Epithelial cell of prostate (primary cell): ENCODE results near the gene NUBPL.

Experiments used
- DNase-seq: peaks from one replicate; pipeline ENCODE4 v3.0.0-alpha.2; 2011; ENCODE audit warnings: low read depth, low spot score
- H3K27ac ChIP-seq: fragments of 450-650 bp; 2 replicates; pipeline ENCODE4 v1.5.1; 2017; ENCODE audit warnings: mild to moderate bottlenecking

NUBPL gene, protein sequence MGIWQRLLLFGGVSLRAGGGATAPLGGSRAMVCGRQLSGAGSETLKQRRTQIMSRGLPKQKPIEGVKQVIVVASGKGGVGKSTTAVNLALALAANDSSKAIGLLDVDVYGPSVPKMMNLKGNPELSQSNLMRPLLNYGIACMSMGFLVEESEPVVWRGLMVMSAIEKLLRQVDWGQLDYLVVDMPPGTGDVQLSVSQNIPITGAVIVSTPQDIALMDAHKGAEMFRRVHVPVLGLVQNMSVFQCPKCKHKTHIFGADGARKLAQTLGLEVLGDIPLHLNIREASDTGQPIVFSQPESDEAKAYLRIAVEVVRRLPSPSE

DNA sequence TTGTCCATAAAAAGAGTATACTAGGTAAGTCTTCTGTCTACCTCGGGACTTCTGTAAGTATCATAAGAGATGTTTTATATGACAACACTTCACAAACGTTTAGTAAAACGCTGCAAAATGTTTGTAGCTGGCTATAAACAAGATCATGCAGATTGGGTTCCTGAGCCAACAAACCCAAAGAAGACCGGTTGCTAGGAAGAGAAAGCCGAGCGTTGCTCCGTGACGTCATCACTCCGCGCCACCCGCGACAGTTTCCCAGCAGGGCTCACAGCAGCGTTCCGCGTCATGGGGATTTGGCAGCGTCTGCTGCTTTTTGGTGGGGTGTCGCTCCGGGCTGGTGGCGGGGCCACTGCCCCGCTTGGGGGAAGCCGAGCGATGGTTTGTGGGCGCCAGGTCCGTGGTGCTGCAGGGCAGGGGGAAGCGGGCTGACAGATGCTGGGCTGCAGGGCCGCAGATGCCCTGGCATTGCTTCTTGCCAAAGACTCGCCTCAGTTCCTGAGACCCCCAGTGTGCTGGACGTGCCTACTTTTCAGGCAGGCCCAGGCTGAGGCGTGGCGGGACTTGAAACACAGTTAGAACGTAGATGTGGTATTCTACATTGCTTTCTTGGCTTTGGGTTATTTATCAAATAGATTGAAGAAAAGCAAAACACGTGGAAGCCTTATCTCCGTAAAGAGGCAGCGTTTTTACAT lies at the start of gene NUBPL:
Gene NUBPL, plus strand, starts transcription at position 250 of the 692 bp plus-strand sequence. Its CDS starts 36 bp downstream, at position 286.
- DNase-seq = peak; percentile 78

DNA sequence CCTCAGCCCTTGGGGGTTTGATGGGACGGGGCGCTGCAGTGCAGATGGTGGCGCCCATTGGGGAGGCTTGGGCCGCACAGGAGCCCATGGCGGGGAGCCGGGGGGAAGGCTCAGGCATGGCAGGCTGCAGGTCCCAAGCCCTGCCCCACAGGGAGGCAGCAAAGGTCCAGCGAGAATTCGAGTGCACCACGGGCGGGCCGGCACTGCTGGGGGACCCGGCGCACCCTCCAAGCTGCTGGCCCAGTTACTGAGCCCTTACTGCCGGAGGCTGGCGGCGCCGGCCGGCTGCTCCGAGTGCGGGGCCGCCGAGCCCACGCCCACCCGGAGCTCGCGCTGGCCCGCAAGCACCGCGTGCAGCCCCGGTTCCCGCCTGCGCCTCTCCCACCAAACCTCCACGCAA lies 34.1 kb upstream of the NUBPL start:
- no peak for DNase-seq
- H3K27ac ChIP-seq = no peak overlapping the region

More for the DNA sequence above, at the start of gene NUBPL:
- peak within 1 kb of the TSS; percentile 4 for H3K27ac ChIP-seq

DNA sequence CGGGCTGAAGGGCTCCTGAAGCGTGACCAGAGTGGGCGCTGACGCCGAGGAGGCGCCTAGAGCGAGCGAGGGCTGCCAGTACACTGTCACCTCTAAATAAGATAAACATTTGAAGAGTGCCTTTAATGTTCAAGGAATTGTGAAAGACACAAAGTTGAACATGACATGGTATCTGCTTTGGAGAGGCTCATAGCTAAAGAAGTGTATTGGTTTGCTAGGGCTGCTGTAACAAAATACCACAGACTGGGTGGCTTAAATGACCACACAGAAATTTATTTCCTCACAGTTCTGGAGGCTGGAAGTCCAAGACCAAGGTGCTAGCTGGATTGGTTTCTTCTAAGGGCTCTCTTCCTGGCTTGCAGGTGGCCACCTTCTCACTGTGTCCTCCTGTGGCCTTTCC lies 33.7 kb upstream of the NUBPL start:
- DNase-seq = no peak
- H3K27ac ChIP-seq = no peak overlapping the region

DNA sequence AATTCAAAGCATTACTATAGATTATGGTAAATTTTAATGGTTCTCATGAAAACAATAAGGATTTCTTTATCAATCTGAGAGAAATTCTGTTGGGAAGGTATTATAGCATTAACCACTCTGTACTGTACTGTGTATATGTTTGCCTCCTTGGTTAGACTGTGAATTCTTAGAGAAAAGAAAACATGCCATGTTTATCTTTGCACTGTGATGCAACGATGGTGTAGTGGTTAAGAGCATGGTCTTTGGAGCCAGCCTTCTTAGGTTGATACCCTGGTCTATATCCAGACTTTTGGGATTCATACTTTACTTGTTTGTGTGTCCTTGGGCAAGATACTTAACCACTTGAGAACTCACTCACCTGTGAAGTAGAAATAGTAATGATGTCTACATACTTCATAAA lies 32.2 kb upstream of the NUBPL start:
- no peak for DNase-seq
- H3K27ac ChIP-seq = no peak overlapping the region

DNA sequence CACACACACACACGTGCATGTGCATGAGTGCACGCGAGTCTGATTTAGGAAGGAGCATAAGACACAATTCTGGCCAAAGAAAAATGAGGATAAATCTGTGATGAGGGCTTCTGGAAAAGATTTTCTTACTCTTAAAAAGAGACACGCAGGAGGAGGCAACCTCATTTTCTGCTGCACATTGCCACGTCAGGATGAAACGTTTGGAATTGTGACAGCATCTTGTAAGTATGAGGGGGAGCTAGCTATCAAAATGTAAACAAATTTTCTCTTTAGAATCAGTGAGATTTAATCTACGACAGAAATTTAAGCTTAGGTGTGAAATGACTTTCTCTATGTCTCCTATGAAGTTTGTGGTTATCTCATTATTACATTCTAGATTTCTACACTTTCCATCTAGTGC lies 31.1 kb upstream of the NUBPL start:
- no peak overlapping the region for H3K27ac ChIP-seq
- DNase-seq = no peak

DNA sequence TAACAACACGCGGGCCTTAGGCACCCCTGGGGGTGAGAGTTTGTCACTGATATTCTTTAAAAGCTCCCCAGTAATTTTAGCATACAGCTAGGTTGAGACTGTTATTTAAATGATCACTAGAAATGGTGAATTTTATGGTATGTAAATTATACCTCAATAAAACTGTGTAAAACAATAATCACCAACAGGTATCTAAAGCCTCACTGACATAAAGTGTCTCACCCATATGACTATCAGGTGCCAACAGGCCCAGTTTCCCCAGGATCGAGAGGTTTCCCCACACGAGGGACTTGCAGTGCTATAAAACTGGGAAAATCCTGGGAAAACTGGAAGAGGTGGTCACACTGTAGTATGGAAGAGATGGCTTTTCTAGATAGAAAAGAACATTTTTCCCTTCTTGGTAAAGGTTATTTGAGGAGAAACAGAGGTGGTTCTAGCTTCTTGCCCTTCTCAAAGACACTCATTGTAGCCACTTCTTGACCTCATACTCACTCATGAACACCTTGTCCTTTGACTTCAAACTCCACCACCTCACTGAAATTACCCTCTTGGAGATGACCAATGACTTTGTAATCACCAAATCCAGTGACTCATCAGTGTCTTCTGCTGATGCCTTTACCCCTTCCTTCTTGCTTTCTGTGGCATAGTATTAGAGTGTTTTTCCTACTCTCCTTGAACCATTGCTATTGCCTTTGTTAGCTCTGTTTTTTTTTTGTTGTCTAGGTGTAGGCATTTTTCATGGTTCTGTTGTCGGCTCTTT lies 24.8 kb upstream of the NUBPL start:
- no peak for DNase-seq

DNA sequence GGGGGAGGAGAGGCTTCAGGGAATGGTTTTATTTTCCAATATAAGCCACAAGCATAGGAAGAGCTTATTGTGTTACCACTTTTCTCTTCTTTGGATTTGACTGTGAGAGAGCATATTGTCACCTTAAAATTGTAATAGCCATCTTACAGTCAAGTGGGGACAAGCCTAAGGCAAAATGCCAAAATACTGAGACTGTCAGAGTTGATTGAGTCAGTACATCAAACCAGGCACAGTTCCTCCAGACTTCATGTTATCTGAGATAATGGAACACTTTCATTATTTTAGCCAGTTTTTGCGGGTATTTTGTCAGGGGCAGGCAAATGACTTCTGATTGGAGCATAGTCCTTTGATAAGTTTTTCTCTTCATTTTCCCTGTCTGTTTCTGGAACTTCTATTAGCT lies 19.5 kb upstream of the NUBPL start:
- H3K27ac ChIP-seq = no peak overlapping the region
- DNase-seq = no peak

More for the DNA sequence above, 24.8 kb upstream of the NUBPL start:
- H3K27ac ChIP-seq = no peak overlapping the region

DNA sequence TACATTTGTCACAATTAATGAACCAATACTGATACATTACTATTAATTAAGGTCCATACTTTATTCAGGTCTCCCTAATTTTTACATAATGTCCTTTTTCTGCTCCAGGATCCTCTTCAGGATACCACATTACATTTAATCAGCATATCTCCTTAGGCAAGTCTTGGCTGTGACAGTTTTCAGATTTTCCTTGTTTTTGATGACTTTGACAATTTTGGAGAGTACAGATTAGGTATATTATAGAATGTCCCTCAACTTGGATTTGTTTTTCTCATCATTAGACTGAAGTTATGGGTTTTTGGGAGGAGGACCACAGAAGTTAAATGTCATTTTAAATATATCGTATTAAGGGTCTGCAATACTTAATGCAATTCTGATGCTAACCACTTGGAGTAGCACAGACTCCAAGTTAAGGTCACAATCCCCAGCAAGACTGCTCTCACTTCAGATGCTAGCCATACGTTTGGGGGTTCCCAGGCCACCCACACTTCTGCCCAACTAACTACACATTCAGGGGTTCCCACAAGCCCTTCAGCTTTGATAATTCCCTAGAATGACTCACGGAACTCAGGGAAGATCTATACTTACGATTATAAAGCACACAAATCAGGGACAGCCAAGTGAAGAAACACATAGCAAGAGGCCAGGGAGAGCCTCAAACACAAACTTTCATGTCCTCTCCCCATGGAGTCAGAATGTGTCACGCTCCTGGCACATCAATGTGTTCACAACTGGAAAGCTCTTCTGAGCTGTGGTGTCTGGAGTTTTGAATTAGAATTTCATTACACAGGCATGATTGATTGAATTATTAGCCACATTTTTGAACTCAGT lies 17.0 kb upstream of the NUBPL start:
- DNase-seq = no peak
- H3K27ac ChIP-seq = no peak overlapping the region

DNA sequence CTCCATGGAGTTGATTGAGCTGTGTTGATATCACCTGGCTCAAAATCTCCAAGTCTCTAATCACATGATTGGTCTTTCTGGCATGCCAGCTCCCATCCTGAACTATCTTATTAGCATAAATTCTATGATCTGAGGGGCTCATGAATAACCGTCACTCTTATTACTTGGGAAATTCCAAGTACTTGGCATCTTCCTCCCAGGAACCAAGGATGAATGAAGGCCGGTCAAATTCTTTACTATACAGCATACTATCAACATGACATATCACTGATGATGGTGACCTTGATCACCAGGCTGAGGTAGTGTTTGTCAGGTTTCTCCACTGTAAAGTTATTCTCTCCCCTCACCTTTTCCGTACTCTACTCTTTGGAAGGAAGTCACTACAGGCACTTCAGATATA lies 16.4 kb upstream of the NUBPL start:
- no peak overlapping the region for H3K27ac ChIP-seq
- DNase-seq = no peak

DNA sequence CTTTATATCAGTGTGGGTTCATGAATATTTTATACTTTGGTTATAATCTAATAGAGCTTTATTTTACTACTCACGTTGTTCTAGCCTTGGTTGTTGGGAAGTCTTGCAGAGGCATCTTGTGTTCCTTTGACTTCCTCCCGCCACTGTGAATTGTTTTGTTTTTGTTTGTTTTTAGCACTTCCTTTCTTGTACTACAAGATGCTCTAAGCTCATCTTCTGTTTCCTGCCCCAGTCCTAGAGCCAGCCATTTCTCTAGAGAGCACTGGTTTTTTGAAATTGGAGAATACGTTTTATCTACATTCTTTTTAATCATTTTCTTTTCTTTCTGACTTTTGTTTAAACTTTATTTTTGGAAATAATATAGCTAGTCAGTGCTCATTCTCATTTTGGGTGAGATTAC lies 15.9 kb upstream of the NUBPL start:
- DNase-seq = no peak
- no peak overlapping the region for H3K27ac ChIP-seq

DNA sequence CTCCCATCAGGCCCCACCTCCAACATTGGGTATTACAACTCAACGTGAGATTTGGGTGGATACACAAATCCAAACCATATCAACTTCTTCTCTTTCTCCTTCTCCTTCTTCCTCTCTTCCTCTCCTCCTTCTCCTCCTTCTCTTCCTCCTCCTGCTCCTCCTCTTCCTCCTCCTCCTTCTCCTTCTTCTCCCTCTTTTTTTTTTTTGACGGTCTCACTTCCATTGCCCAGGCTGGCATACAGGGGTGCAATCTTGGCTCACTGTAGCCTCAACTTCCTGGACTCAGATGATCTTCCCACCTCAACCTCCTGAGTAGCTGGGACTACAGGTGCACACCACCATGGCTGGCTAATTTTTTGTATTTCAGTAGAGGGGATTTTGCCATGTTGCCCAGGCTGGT lies 11.4 kb upstream of the NUBPL start:
- no peak for DNase-seq
- H3K27ac ChIP-seq = no peak overlapping the region

DNA sequence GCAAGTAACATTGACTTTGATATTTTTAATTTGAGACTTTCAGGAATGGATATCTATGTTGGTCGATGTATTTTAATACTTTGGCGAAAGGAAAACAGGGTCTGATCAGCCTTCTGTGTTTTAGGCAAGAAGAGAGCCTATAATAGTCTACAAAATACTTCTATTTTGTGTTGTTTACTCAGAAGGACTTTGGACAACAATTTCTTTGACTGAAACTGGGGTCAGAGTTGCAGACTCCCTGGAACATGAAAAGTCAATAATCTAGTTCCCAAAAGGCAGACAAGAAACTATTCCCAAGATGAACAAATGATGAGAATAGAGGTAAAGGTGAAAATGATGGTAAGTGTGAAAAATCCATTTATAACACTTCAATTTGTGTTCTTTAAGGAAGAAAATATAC lies 10.6 kb upstream of the NUBPL start:
- no peak overlapping the region for H3K27ac ChIP-seq
- no peak for DNase-seq

DNA sequence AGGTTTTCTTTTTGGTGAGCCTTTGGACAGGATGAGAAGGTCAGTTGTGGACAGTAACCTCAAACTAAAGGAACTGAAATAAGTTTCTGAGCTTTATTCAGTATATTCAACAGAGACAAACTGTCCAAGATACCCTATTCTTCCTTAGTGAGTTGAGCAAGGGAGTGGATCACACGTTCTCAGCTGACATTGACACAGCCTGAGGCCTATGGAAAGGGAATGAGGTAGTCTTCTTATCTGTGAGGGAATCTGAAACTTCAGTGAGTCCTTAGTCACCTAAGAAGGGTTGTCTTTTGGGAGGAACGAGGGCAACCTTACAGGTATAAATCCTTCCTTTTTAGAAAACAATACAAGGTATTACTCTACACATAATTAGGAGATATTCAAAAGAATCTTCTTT lies 5.0 kb upstream of the NUBPL start:
- H3K27ac ChIP-seq = no peak overlapping the region
- DNase-seq = no peak

DNA sequence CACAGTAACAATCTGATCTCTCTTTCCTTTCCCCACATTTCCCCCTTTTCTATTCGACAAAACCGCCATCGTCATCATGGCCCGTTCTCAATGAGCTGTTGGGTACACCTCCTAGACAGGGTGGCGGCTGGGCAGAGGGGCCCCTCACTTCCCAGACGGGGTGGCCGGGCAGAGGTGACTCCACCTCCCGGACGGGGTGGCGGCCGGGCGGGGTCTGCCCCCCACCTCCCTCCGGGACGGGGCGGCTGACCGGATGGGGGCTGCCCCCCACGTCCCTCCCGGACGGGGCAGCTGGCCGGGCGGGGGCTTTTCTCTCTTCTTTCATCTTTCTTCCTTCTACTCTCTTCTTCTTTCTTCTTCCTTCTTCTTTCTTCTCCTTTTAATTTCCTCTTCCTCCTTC lies 1.3 kb upstream of the NUBPL start:
- no peak for DNase-seq
- H3K27ac ChIP-seq = no peak overlapping the region

DNA sequence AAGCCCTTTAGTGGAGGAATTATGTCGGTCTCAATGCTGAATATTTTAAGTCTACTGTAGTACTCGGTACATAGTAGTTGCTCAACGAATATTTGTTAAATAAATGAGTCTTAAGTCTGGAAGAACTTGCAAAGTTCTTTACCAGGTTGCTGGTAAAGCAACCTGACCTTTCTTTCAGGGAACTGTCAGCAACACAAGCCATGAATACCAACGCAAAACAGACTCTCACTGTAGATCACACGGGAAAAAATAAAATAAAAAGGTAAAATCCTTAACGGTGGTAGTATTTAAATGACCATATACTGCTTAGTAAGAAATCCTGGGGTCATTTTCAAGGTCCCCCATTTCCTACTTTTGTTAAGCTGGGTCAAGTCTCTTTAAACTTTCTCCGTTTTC lies 447 bp upstream of the NUBPL start:
- no peak for DNase-seq
- H3K27ac ChIP-seq = peak overlapping the region; percentile 4

DNA sequence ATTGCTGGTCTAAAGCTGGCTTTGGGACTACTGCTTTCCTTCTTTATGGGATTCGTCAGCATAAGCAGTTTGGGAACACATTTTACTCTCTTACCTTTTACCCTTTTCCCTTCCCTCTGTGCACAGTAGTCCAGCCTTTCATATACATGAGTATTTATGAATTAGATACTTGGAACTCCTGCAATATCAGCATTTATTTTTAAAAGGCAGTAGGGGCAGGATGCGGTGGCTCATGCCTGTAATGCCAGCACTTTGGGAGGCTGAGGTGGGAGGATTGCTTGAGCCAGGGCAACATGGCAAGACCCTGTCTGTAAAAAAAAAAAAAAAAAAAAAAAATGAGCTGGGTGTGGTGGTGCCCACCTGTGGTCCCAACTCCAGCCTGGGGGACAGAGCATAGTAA lies 3.0 kb downstream of the NUBPL start:
- DNase-seq = no peak
- H3K27ac ChIP-seq = no peak overlapping the region

DNA sequence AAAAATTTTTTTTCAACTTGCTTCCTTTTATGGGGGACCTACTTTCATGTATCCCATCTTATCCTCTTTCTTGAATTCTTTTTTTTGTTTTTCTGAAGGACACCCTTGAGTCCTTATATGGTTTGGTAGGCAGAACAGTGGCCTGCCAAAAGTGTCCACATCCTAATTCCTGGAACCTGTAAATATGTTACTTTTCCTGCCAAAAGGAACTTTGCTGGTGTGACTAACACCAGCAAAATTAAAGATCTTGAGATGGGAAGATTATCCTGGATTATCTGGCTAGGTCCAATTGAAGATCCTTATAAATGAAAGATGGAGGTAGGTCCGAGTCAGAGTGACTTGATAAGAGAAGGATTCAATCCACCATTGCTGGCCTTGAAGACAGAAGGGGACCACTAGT lies 5.3 kb downstream of the NUBPL start:
- H3K27ac ChIP-seq = no peak overlapping the region
- no peak for DNase-seq

DNA sequence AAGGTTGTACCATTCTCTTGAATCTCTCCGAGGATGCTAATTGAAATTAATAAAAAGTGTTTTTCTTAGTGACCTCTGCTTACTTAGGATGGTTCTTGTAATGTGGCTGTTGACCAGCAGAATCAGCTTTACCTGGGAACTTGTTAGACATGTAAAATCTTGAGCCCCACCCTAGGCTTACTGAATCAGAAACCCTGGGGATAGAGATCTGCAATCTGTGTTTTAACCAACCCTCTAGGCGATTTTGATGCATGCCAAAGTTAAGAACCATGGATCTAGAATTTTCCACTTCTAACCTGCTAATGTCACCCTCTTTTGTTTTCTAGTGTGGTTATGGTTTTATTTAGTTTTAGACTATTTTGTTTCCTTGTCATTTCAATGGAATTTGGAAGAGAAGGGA lies 6.5 kb downstream of the NUBPL start:
- no peak overlapping the region for H3K27ac ChIP-seq

DNA sequence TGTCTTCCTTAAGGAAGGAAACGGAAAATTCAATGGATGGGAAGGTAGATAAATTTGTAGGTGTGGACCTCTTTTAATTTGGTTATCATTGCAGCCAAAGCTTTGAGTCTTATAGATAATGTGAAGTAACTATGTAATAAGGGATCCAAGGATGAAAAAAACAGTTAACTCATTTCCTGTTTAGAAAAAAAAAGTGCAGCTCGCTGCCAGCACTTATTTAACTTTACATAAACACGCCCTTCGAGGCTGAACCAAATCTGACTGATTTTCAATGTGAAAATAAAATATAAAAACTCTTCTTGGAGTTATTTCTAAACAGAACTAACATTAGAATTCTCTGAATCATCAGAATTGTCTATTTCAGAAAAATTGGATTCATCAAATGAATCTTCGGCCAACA lies 7.0 kb downstream of the NUBPL start:
- no peak for DNase-seq
- H3K27ac ChIP-seq = no peak overlapping the region

More for the DNA sequence above, 6.5 kb downstream of the NUBPL start:
- no peak for DNase-seq

DNA sequence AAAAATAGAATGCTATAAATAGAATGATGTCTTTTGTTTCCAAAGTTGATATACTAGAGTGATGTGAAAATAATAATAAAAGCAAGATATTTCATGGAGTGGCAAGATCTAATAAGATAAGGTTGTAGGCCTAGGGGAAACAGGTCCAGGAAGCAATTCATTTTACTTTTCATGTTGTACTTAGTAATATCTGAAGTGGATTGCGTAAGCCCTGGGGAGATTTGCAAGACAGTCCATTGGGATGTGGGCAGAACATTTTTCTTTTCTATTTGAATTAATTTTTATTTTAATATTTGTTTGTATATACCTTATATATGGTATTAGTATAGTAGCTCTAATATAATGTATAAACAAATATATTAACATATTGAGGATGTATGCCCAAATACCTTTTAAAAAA lies 7.5 kb downstream of the NUBPL start:
- no peak for DNase-seq
- no peak overlapping the region for H3K27ac ChIP-seq
